Type B pancreatic cell (in vitro differentiated cells): ENCODE measurements around the gene MTF1. TPM values are rescaled to one million over a fixed set of nuclear protein-coding genes. Genes with fewer than 3 reads are reported as not detected.

Experiments used
- DNase-seq: peaks from one replicate; pipeline ENCODE4 v3.0.0; 2021; ENCODE audit warnings: mixed read lengths; ENCODE audit not compliant: unreplicated experiment; ENCODE audit errors: extremely low spot score
- H3K27ac Mint-ChIP-seq: 2 replicates; pipeline ENCODE4 v1.8.0; 2021; ENCODE audit warnings: mild to moderate bottlenecking, mixed read lengths
- H3K27me3 Mint-ChIP-seq: 2 replicates; pipeline ENCODE4 v1.8.0; 2021; ENCODE audit warnings: mixed read lengths
- H3K36me3 Mint-ChIP-seq: 2 replicates; pipeline ENCODE4 v1.8.0; 2021; ENCODE audit warnings: mixed read lengths
- H3K4me1 Mint-ChIP-seq: one replicate; pipeline ENCODE4 v1.8.0; 2021; ENCODE audit warnings: mixed read lengths; ENCODE audit not compliant: unreplicated experiment
- H3K4me3 Mint-ChIP-seq: 2 replicates; pipeline ENCODE4 v1.8.0; 2021; ENCODE audit warnings: mild to moderate bottlenecking, mixed read lengths
- H3K9me3 Mint-ChIP-seq: 2 replicates; pipeline ENCODE4 v1.8.0; 2021; ENCODE audit warnings: mixed read lengths
- CTCF ChIP-seq: fragments of 200-600 bp; sonication (generic); conservative IDR thresholded peaks from 2 replicates; pipeline ENCODE4 v1.5.0; 2021; ENCODE audit warnings: antibody characterized with exemption, mild to moderate bottlenecking
- total RNA-seq: library from RNA; stranded (reverse); gene quantifications from 2 replicates; pipeline ENCODE4 v1.2.1, GENCODE V29; 2021; ENCODE audit warnings: low replicate concordance

The MTF1 gene
- total RNA-seq, 1 donor from 2014 or later, result 20.5 TPM

GRCh38 chr1:37811027-37811655, 48.3 kb downstream of the MTF1 start:
- H3K4me3 Mint-ChIP-seq, result peak overlapping the region; percentile 63
- H3K27ac Mint-ChIP-seq, result peak overlapping the region; percentile 64
- DNase-seq, result peak; percentile 79
- peak; percentile 88 for TF ChIP-seq CTCF
- H3K4me1 Mint-ChIP-seq, result peaks cover 15% of the 10 kb centered on the region
- H3K36me3 Mint-ChIP-seq, result peaks cover 4% of the 10 kb centered on the region
- no peaks in the 10 kb centered on the region for H3K27me3 Mint-ChIP-seq
- H3K9me3 Mint-ChIP-seq, result no peaks in the 10 kb centered on the region

DNA sequence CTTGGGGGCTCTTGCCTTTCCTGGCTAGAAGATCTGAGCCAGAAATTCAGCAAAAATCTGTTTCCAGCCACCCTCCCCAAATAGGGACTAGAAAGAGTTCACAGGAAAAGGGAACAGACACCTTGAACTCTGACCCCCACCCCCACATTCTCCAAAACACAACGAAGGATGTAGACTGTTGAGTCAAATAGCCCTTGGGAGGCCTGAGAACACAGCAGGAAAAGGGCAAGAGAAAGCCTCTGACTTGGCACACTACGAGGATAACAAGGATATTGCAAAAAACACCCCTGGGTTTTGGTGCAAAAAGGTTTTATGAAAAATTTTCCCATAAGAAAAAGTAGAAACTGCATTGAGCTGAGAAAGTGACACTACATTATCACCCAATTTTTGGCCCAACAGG, 49.5 kb downstream of the MTF1 start:
- no peaks in the 10 kb centered on the region for H3K9me3 Mint-ChIP-seq
- TF ChIP-seq CTCF, result no peak
- peaks cover 15% of the 10 kb centered on the region for H3K4me1 Mint-ChIP-seq
- H3K4me3 Mint-ChIP-seq, result no peak overlapping the region
- no peaks in the 10 kb centered on the region for H3K36me3 Mint-ChIP-seq
- no peak for DNase-seq
- H3K27me3 Mint-ChIP-seq, result no peaks in the 10 kb centered on the region
- no peak overlapping the region for H3K27ac Mint-ChIP-seq

- TF ChIP-seq CTCF, result no peak
- DNase-seq, result peak; percentile 82
- Mint-ChIP-seq H3K27me3 (no peaks in the 10 kb centered on the region), H3K27ac (peak overlapping the region; percentile 94), H3K36me3 (peaks cover 8% of the 10 kb centered on the region), H3K9me3 (no peaks in the 10 kb centered on the region), H3K4me1 (peaks cover 15% of the 10 kb centered on the region), H3K4me3 (peak overlapping the region; percentile 93)
These were observed 50.7 kb downstream of the MTF1 start for GRCh38 chr1:37808369-37809319.

DNA sequence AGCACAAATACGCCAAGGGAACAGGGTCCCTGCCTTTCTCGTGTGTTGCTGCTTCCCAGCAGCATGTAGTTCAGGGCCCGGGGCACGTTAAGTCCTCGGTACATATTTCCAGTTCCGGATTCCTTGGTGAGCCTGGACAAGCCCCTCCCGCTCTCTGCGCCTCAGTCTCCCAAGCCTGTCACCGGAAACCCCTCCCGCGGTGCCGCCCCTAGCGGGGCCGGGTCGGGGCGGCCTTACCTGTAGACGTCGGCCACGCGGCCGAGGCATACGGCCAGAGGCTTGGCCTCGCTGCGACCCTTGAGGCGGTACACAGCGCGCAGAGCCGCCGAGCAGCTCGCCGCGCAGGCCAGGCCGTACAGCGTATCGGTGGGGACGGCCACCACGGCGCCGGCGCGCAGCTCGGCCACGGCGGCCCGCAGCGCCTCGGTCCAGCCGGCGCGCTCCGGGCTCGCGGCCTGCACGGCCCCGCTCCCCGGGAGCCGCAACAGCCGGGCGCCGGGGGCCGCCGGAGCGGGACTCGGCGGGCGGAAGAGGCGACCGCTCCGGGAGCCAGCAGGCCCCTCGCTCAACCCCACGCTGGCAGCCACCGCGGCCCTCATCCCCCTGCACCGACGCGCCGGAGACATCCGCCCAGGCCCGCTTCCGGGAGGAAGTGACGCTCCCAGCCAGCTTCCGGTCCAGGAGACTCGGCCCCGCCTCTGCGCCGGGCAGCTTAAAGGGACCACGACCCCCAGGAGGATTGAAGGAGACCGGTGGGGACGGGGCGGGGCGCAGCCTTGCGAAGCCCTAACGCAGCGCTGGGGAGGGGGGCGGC, 51.6 kb downstream of the MTF1 start, which contains the start of the genes C1orf122 and YRDC:
TSS of gene C1orf122 (plus strand) at position 236 of the 814 bp plus-strand sequence. CDS start 615 bp downstream, outside the sequence.
TSS of gene YRDC (minus strand) at position 654 of the 814 bp plus-strand sequence. CDS start at position 626, 28 bp downstream.
- DNase-seq, result peak; percentile 94
- TF ChIP-seq CTCF, result no peak
- Mint-ChIP-seq H3K27ac (peak within 1 kb of the TSS; percentile 94), H3K9me3 (no peaks in the 10 kb centered on the region), H3K36me3 (peaks cover 11% of the 10 kb centered on the region), H3K27me3 (no peaks in the 10 kb centered on the region), H3K4me1 (peaks cover 15% of the 10 kb centered on the region), H3K4me3 (peak within 1 kb of the TSS; percentile 93)

- no peak for DNase-seq
These were observed 52.2 kb downstream of the MTF1 start for GRCh38 chr1:37807220-37807554.

More at GRCh38 chr1:37807220-37807554, 52.2 kb downstream of the MTF1 start:
- H3K4me1 Mint-ChIP-seq, result peaks cover 15% of the 10 kb centered on the region
- no peaks in the 10 kb centered on the region for H3K9me3 Mint-ChIP-seq
- H3K4me3 Mint-ChIP-seq, result peak overlapping the region; percentile 89
- H3K27ac Mint-ChIP-seq, result peak overlapping the region; percentile 94
- no peaks in the 10 kb centered on the region for H3K27me3 Mint-ChIP-seq
- peaks cover 14% of the 10 kb centered on the region for H3K36me3 Mint-ChIP-seq
- TF ChIP-seq CTCF, result no peak
